NCI-H460 (cell line): ENCODE results near the gene POLE4. TPM values are rescaled to one million over a fixed set of nuclear protein-coding genes. Genes with fewer than 3 reads are reported as not detected.

ENCODE experiments used
- DNase-seq: peaks from one replicate; pipeline ENCODE4 v3.0.0-alpha.2; 2016; ENCODE audit warnings: low read depth; ENCODE audit errors: extremely low read depth
- total RNA-seq: library from RNA; depleted of rRNA; stranded (reverse); fragments of >200 nt; shearing (Covaris generic); gene quantifications from 2 replicates; pipeline ENCODE4 v1.2.3, GENCODE V29; 2014; rRNA removed

Gene POLE4
- total RNA-seq, 1 experiment from 2014 or later = 41.5 TPM

GRCh38 chr2:74985978-74986609 lies 27.7 kb downstream of the POLE4 start:
- no peak for DNase-seq

GRCh38 chr2:74991977-74992376 lies 33.5 kb downstream of the POLE4 start:
- DNase-seq = no peak

GRCh38 chr2:74999468-74999867 lies 41.0 kb downstream of the POLE4 start:
- no peak for DNase-seq

GRCh38 chr2:75002007-75002406 lies 43.6 kb downstream of the POLE4 start:
- DNase-seq = no peak

GRCh38 chr2:75003276-75003675 lies 44.8 kb downstream of the POLE4 start:
- DNase-seq = no peak

- DNase-seq = no peak
These were observed 45.3 kb downstream of the POLE4 start for GRCh38 chr2:75003773-75004172.

GRCh38 chr2:75006041-75006440 lies 47.6 kb downstream of the POLE4 start:
- DNase-seq = no peak

- no peak for DNase-seq
These were observed 48.6 kb downstream of the POLE4 start for GRCh38 chr2:75007061-75007460.

- DNase-seq = no peak
These were observed 49.4 kb downstream of the POLE4 start for GRCh38 chr2:75007819-75008218.

- DNase-seq = no peak
These were observed 52.1 kb downstream of the POLE4 start for GRCh38 chr2:75010571-75010970.

- no peak for DNase-seq
These were observed 53.6 kb downstream of the POLE4 start for GRCh38 chr2:75012080-75012479.

GRCh38 chr2:75018162-75018561 lies 59.7 kb downstream of the POLE4 start:
- DNase-seq = no peak

Other genes starting within 250 kb of the POLE4 start
- gene HK2, start 124.5 kb upstream of the POLE4 start, total RNA-seq = 10.4 and 12.5 TPM in 2 replicates
- gene TACR1, start 240.9 kb downstream of the POLE4 start, total RNA-seq = 0.10 and 0.26 TPM in 2 replicates